HG03432 (cell line): ENCODE results near the gene STK33.
A peak's percentile ranks its signal among the peaks of the same experiment; 100 is the strongest.
"Not testable (repeated sequence)": the region's sequence is repeated elsewhere in the genome, so short reads cannot be mapped to it uniquely, and the experiment has no call there.

Experiments used
- ATAC-seq: cut with Tn5 transposase; IDR thresholded peaks from one replicate; pipeline ENCODE4 v1.9.1; 2021; ENCODE audit warnings: mild to moderate bottlenecking, moderate library complexity; ENCODE audit not compliant: unreplicated experiment

STK33 gene

GRCh38 chr11:8545698-8546366, 48.2 kb downstream of the STK33 start:
- no peak for ATAC-seq

- no peak for ATAC-seq
Observed at GRCh38 chr11:8544807-8545206, 49.2 kb downstream of the STK33 start.

- no peak for ATAC-seq
Observed at GRCh38 chr11:8543278-8543677, 50.8 kb downstream of the STK33 start.

- ATAC-seq: no peak
Observed at GRCh38 chr11:8541448-8541847, 52.6 kb downstream of the STK33 start.

- peak; percentile 83 for ATAC-seq
Observed at GRCh38 chr11:8533332-8533731, 60.7 kb downstream of the STK33 start.

GRCh38 chr11:8532475-8532874, 61.6 kb downstream of the STK33 start:
- peak; percentile 63 for ATAC-seq

- ATAC-seq: no peak
Observed at GRCh38 chr11:8531982-8532381, 62.0 kb downstream of the STK33 start.

- no peak for ATAC-seq
Observed at GRCh38 chr11:8531312-8531711, 62.7 kb downstream of the STK33 start.

GRCh38 chr11:8527939-8528338, 66.1 kb downstream of the STK33 start:
- ATAC-seq: no peak

GRCh38 chr11:8523396-8523795, 70.6 kb downstream of the STK33 start:
- ATAC-seq: no peak

- ATAC-seq: no peak
Observed at GRCh38 chr11:8512547-8512946, 81.5 kb downstream of the STK33 start.

GRCh38 chr11:8503910-8504364, 90.1 kb downstream of the STK33 start:
- ATAC-seq: no peak

GRCh38 chr11:8501836-8502235, 92.2 kb downstream of the STK33 start:
- ATAC-seq: no peak

GRCh38 chr11:8488395-8488794, 105.6 kb downstream of the STK33 start:
- no peak for ATAC-seq

GRCh38 chr11:8487261-8487660, 106.8 kb downstream of the STK33 start:
- ATAC-seq: no peak

- no peak for ATAC-seq
Observed at GRCh38 chr11:8484251-8484650, 109.8 kb downstream of the STK33 start.

- ATAC-seq: no peak
Observed at GRCh38 chr11:8480858-8481257, 113.2 kb downstream of the STK33 start.

GRCh38 chr11:8477680-8478079, 116.3 kb downstream of the STK33 start:
- ATAC-seq: peak; percentile 97

GRCh38 chr11:8477151-8477550, 116.9 kb downstream of the STK33 start:
- peak; percentile 52 for ATAC-seq

- ATAC-seq: not testable (repeated sequence)
Observed at GRCh38 chr11:8467806-8468205, 126.2 kb downstream of the STK33 start.

GRCh38 chr11:8467356-8467755, 126.7 kb downstream of the STK33 start:
- ATAC-seq: not testable (repeated sequence)

- ATAC-seq: not testable (repeated sequence)
Observed at GRCh38 chr11:8466884-8467283, 127.1 kb downstream of the STK33 start.
